Liver (tissue), 9 donors: ENCODE measurements around the gene AKT1S1. TPM values are rescaled to one million over a fixed set of nuclear protein-coding genes. Genes with fewer than 3 reads are reported as not detected.

Experiments
- DNase-seq: peaks from one replicate; pipeline ENCODE4 v3.0.0-alpha.2; 2017; ENCODE audit warnings: low spot score
- H3K27ac ChIP-seq, 2 donors: one replicate each; pipeline ENCODE4 v1.7.0; 2013; ENCODE audit warnings: inconsistent platforms in 2 of 2, low read length in 2 of 2, control low read depth in 1 of 2, low read depth in 1 of 2, mild to moderate bottlenecking in 1 of 2
- H3K27me3 ChIP-seq, 4 donors: one replicate each; pipeline versions ENCODE4 v1.6.1 to v1.7.0; 2013; ENCODE audit warnings: low read length in 3 of 4, inconsistent platforms in 1 of 4, mild to moderate bottlenecking in 1 of 4, moderate library complexity in 1 of 4; ENCODE audit not compliant: control insufficient read depth in 4 of 4, insufficient read depth in 4 of 4
- H3K36me3 ChIP-seq, 4 donors: one replicate each; pipeline versions ENCODE4 v1.6.1 to v1.7.0; 2013; ENCODE audit warnings: low read length in 3 of 4, mild to moderate bottlenecking in 3 of 4, low read depth in 1 of 4, moderate library complexity in 1 of 4; ENCODE audit not compliant: control insufficient read depth in 4 of 4, insufficient read depth in 3 of 4
- H3K4me1 ChIP-seq, 4 donors: one replicate each; pipeline versions ENCODE4 v1.6.1 to v1.7.0; 2013; ENCODE audit warnings: low read length in 3 of 4, mild to moderate bottlenecking in 3 of 4, moderate library complexity in 1 of 4; ENCODE audit not compliant: control insufficient read depth in 4 of 4, insufficient read depth in 4 of 4
- H3K4me3 ChIP-seq, 3 donors: one replicate each; pipeline versions ENCODE4 v1.6.1 to v1.7.0; 2013; ENCODE audit warnings: low read length in 3 of 3, control low read depth in 1 of 3, low read depth in 1 of 3, mild to moderate bottlenecking in 1 of 3
- H3K9ac ChIP-seq, 2 donors: one replicate each; pipeline ENCODE4 v1.7.0; 2013; ENCODE audit warnings: low read length in 2 of 2, mild to moderate bottlenecking in 2 of 2, moderate library complexity in 2 of 2, control low read depth in 1 of 2, low read depth in 1 of 2
- H3K9me3 ChIP-seq, 4 donors: one replicate each; pipeline versions ENCODE4 v1.6.1 to v1.7.0; 2013; ENCODE audit warnings: low read length in 3 of 4; ENCODE audit not compliant: control insufficient read depth in 4 of 4
- ATF3 ChIP-seq: IDR thresholded peaks from 2 replicates; pipeline ENCODE4 v1.6.1; 2016; ENCODE audit warnings: antibody characterized with exemption
- EGR1 ChIP-seq, 2 donors: IDR thresholded peaks; 2 replicates each; pipeline ENCODE4 v1.6.1; 2016 to 2018; ENCODE audit warnings: antibody characterized with exemption in 2 of 2, low read depth in 2 of 2
- FOXA1 ChIP-seq: IDR thresholded peaks from 2 replicates; pipeline ENCODE4 v1.6.1; 2016; ENCODE audit warnings: antibody characterized with exemption
- FOXA2 ChIP-seq: IDR thresholded peaks from 2 replicates; pipeline ENCODE4 v1.6.1; 2016; ENCODE audit warnings: antibody characterized with exemption
- GABPA ChIP-seq, 2 donors: IDR thresholded peaks in 1 of 2; conservative IDR thresholded peaks in 1 of 2; 2 replicates each; pipeline ENCODE4 v1.6.1; 2016; ENCODE audit warnings: antibody characterized with exemption in 2 of 2, mild to moderate bottlenecking in 1 of 2, moderate library complexity in 1 of 2
- HNF4A ChIP-seq, 2 donors: conservative IDR thresholded peaks; 2 replicates each; pipeline ENCODE4 v1.6.1; 2016; ENCODE audit warnings: antibody characterized with exemption in 2 of 2, mild to moderate bottlenecking in 2 of 2
- HNF4G ChIP-seq: IDR thresholded peaks from 2 replicates; pipeline ENCODE4 v1.6.1; 2016; ENCODE audit warnings: antibody characterized with exemption
- JUND ChIP-seq, 2 donors: IDR thresholded peaks; 2 replicates each; pipeline ENCODE4 v1.6.1; 2016; ENCODE audit warnings: antibody characterized with exemption in 2 of 2
- NR2F2 ChIP-seq: IDR thresholded peaks from 2 replicates; pipeline ENCODE4 v1.6.1; 2016; ENCODE audit warnings: antibody characterized with exemption
- RAD21 ChIP-seq, 2 donors: IDR thresholded peaks; 2 replicates each; pipeline ENCODE4 v1.6.1; 2016; ENCODE audit warnings: antibody characterized with exemption in 2 of 2, mild to moderate bottlenecking in 2 of 2
- RXRA ChIP-seq, 2 donors: IDR thresholded peaks; 2 replicates each; pipeline ENCODE4 v1.6.1; 2017 to 2018; ENCODE audit warnings: antibody characterized with exemption in 2 of 2, mild to moderate bottlenecking in 1 of 2
- SP1 ChIP-seq: IDR thresholded peaks from 2 replicates; pipeline ENCODE4 v1.6.1; 2018; ENCODE audit warnings: antibody characterized with exemption, mild to moderate bottlenecking
- TAF1 ChIP-seq: conservative IDR thresholded peaks from 2 replicates; pipeline ENCODE4 v1.6.1; 2016; ENCODE audit warnings: antibody characterized with exemption, mild to moderate bottlenecking
- YY1 ChIP-seq: IDR thresholded peaks from 2 replicates; pipeline ENCODE4 v1.6.1; 2016; ENCODE audit warnings: antibody characterized with exemption, mild to moderate bottlenecking
- WGBS: extraction: QIAGEN DNeasy Blood & Tissue Kit; methylation state at CpG from one replicate; pipeline ENCODE4 v1.1.7; 2013; 5-methylcytosine and 5-hydroxymethylcytosine counted together
- polyA plus RNA-seq, 2 donors: library from polyadenylated mRNA; stranded (reverse) in 1 of 2; unstranded in 1 of 2; fragments of 200-250 nt in 1 of 2; fragments of >200 nt in 1 of 2; fragmentation: Nextera tagmentation in 1 of 2; extraction: Ambion mirVana in 1 of 2; gene quantifications; one replicate each; pipeline versions ENCODE4 v1.2.1 to v1.2.3, GENCODE V29; 2013 to 2015
- total RNA-seq, 2 donors: library from RNA; depleted of rRNA; stranded (reverse); fragments of >200 nt; gene quantifications; one replicate each; pipeline ENCODE4 v1.2.3, GENCODE V29; 2014
- TF ChIP-seq, protein P1 (sequence below): IDR thresholded peaks from 2 replicates; pipeline ENCODE4 v1.6.1; 2016; ENCODE audit warnings: antibody characterized with exemption
- TF ChIP-seq, protein P2 (sequence below): IDR thresholded peaks from 2 replicates; pipeline ENCODE4 v1.6.1; 2016; ENCODE audit warnings: antibody characterized with exemption, mild to moderate bottlenecking
- TF ChIP-seq, protein P3 (sequence below): IDR thresholded peaks from 2 replicates; pipeline ENCODE4 v1.6.1; 2016; ENCODE audit warnings: antibody characterized with exemption
- TF ChIP-seq, protein P4 (sequence below): fragments of 150-350 bp; IDR thresholded peaks from 2 replicates; pipeline ENCODE4 v1.5.1; 2017; ENCODE audit warnings: improper control_type of control experiment, low read depth, low read length; ENCODE audit not compliant: missing input control
- donor health status: healthy.
- donor health status: healthy.
- donor health status: healthy.
- donor health status: healthy.
- donor health status: healthy.

AKT1S1 gene
- total and polyA plus RNA-seq, 4 donors: 6.8 to 43.9 (median 12.9) TPM

DNA sequence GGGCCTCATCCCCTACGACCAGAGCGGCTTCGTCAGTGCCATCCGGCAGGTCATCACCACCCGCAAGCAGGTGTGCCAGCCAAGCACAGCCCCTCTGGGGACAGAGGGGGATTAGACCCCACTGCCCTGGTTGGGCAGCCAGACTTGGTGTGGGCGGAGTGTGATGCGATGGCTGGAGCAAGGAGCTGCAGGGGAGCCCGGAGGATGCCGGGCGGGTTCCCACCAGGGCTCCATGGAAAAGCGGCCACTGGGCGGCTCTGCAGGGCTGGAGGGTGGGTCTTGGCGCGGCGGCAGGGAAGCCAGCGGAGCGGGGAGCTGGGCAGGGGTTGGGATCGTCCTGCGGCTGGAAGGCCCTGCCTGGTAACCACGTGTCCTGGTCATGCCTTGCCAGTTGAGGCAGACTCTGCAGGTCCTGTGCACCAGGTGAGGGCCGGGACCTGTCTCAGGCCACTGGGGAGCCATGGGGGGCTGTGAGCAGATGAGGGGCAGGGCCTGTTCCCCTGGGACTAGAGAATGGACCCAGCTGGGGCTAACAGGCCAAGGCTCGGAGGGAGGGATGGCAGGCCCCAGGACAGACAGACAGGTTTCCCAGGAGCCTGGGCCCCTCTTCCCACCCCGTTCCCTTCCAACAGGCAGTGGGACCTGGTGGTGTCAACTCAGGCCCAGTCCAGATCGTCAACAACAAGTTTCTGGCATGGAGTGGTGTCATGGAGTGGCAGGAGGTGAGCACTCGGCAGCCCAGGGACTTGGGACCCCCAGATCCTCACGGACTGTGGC is 19.9 kb downstream of the AKT1S1 start:
- Histone ChIP-seq H3K9me3 (no peaks in the 10 kb centered on the region), H3K4me3 (no peak overlapping the region), H3K27ac (no peak overlapping the region), H3K36me3 (peaks cover 0 to 49% (median 8%) of the 10 kb centered on the region in 4 donors), H3K4me1 (peaks cover 1 to 9% (median 7%) of the 10 kb centered on the region in 4 donors), H3K27me3 (no peaks in the 10 kb centered on the region), H3K9ac (no peak overlapping the region)
- DNase-seq: no peak
- TF ChIP-seq NR2F2 (no peak), RAD21 (IDR thresholded peaks at IDR 0.05) (no peak), GABPA (IDR thresholded peaks at IDR 0.05 in 1 of 2, conservative IDR thresholded peaks at IDR 0.05 in 1 of 2) (no peak), SP1 (no peak), HNF4G (no peak), FOXA1 (no peak), ATF3 (no peak), RXRA (IDR thresholded peaks at IDR 0.05) (no peak), YY1 (no peak), HNF4A (conservative IDR thresholded peaks at IDR 0.05) (no peak), JUND (IDR thresholded peaks at IDR 0.05) (no peak), TAF1 (no peak), FOXA2 (no peak)
- TF ChIP-seq, protein P1, sequence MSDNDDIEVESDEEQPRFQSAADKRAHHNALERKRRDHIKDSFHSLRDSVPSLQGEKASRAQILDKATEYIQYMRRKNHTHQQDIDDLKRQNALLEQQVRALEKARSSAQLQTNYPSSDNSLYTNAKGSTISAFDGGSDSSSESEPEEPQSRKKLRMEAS: no peak
- TF ChIP-seq, protein P2, sequence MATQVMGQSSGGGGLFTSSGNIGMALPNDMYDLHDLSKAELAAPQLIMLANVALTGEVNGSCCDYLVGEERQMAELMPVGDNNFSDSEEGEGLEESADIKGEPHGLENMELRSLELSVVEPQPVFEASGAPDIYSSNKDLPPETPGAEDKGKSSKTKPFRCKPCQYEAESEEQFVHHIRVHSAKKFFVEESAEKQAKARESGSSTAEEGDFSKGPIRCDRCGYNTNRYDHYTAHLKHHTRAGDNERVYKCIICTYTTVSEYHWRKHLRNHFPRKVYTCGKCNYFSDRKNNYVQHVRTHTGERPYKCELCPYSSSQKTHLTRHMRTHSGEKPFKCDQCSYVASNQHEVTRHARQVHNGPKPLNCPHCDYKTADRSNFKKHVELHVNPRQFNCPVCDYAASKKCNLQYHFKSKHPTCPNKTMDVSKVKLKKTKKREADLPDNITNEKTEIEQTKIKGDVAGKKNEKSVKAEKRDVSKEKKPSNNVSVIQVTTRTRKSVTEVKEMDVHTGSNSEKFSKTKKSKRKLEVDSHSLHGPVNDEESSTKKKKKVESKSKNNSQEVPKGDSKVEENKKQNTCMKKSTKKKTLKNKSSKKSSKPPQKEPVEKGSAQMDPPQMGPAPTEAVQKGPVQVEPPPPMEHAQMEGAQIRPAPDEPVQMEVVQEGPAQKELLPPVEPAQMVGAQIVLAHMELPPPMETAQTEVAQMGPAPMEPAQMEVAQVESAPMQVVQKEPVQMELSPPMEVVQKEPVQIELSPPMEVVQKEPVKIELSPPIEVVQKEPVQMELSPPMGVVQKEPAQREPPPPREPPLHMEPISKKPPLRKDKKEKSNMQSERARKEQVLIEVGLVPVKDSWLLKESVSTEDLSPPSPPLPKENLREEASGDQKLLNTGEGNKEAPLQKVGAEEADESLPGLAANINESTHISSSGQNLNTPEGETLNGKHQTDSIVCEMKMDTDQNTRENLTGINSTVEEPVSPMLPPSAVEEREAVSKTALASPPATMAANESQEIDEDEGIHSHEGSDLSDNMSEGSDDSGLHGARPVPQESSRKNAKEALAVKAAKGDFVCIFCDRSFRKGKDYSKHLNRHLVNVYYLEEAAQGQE: no peak
- TF ChIP-seq, protein P3, sequence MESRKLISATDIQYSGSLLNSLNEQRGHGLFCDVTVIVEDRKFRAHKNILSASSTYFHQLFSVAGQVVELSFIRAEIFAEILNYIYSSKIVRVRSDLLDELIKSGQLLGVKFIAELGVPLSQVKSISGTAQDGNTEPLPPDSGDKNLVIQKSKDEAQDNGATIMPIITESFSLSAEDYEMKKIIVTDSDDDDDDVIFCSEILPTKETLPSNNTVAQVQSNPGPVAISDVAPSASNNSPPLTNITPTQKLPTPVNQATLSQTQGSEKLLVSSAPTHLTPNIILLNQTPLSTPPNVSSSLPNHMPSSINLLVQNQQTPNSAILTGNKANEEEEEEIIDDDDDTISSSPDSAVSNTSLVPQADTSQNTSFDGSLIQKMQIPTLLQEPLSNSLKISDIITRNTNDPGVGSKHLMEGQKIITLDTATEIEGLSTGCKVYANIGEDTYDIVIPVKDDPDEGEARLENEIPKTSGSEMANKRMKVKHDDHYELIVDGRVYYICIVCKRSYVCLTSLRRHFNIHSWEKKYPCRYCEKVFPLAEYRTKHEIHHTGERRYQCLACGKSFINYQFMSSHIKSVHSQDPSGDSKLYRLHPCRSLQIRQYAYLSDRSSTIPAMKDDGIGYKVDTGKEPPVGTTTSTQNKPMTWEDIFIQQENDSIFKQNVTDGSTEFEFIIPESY: no peak
- WGBS: 96% methylated on average over 26 of the region's 26 CpGs

- peaks cover 1 to 13% (median 11%) of the 10 kb centered on the region in 4 donors for H3K4me1 ChIP-seq
- no peaks in the 10 kb centered on the region for H3K9me3 ChIP-seq
- no peak for DNase-seq
- H3K9ac ChIP-seq: no peak overlapping the region
- H3K27ac ChIP-seq: no peak overlapping the region
- no peaks in the 10 kb centered on the region for H3K27me3 ChIP-seq
- H3K36me3 ChIP-seq: peaks cover 0 to 45% (median 8%) of the 10 kb centered on the region in 4 donors
- WGBS: 94% methylated on average over 18 of the region's 18 CpGs
- no peak overlapping the region for H3K4me3 ChIP-seq
- TF ChIP-seq EGR1 (IDR thresholded peaks at IDR 0.05; ENCODE audit: low read depth in 2 of 2) (no peak), HNF4A (conservative IDR thresholded peaks at IDR 0.05) (no peak), HNF4G (no peak), GABPA (IDR thresholded peaks at IDR 0.05 in 1 of 2, conservative IDR thresholded peaks at IDR 0.05 in 1 of 2) (no peak), FOXA2 (no peak), NR2F2 (no peak), RXRA (IDR thresholded peaks at IDR 0.05) (no peak), YY1 (no peak), RAD21 (IDR thresholded peaks at IDR 0.05) (no peak), FOXA1 (no peak), SP1 (no peak), TAF1 (no peak), ATF3 (no peak)
- TF ChIP-seq, protein P3: no peak
- TF ChIP-seq, protein P4, sequence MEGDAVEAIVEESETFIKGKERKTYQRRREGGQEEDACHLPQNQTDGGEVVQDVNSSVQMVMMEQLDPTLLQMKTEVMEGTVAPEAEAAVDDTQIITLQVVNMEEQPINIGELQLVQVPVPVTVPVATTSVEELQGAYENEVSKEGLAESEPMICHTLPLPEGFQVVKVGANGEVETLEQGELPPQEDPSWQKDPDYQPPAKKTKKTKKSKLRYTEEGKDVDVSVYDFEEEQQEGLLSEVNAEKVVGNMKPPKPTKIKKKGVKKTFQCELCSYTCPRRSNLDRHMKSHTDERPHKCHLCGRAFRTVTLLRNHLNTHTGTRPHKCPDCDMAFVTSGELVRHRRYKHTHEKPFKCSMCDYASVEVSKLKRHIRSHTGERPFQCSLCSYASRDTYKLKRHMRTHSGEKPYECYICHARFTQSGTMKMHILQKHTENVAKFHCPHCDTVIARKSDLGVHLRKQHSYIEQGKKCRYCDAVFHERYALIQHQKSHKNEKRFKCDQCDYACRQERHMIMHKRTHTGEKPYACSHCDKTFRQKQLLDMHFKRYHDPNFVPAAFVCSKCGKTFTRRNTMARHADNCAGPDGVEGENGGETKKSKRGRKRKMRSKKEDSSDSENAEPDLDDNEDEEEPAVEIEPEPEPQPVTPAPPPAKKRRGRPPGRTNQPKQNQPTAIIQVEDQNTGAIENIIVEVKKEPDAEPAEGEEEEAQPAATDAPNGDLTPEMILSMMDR: no peak
- TF ChIP-seq, protein P1: no peak
These were observed 20.6 kb downstream of the AKT1S1 start for GRCh38 chr19:49856574-49857021.
